Dendritic cell treated with granulocyte-macrophage colony-stimulating factor and Interleukin-4, amounts not matched to agents 40 ng/mL and 50 ng/mL, for 4 days (primary cell): ENCODE measurements around the gene MRPL21.

Experiments
- H3K27ac Mint-ChIP-seq: one replicate; pipeline ENCODE4 v1.8.0; 2022; ENCODE audit warnings: mild to moderate bottlenecking, mixed read lengths
- H3K27me3 Mint-ChIP-seq: one replicate; pipeline ENCODE4 v1.8.0; 2022; ENCODE audit warnings: mild to moderate bottlenecking, mixed read lengths
- H3K36me3 Mint-ChIP-seq: one replicate; pipeline ENCODE4 v1.8.0; 2022; ENCODE audit warnings: low read depth, mixed read lengths
- H3K4me1 Mint-ChIP-seq: one replicate; pipeline ENCODE4 v1.8.0; 2022; ENCODE audit warnings: low read depth, mixed read lengths
- H3K4me3 Mint-ChIP-seq: one replicate; pipeline ENCODE4 v1.8.0; 2022; ENCODE audit warnings: mild to moderate bottlenecking, moderate library complexity, mixed read lengths
- H3K9me3 Mint-ChIP-seq: one replicate; pipeline ENCODE4 v1.8.0; 2022; ENCODE audit warnings: mixed read lengths
- intact Hi-C: fragments of 100-400 bp; cut with micrococcal nuclease; formaldehyde crosslinking; loops from one replicate; pipeline ENCODE4 v1.15.0; 2022

Gene MRPL21

DNA sequence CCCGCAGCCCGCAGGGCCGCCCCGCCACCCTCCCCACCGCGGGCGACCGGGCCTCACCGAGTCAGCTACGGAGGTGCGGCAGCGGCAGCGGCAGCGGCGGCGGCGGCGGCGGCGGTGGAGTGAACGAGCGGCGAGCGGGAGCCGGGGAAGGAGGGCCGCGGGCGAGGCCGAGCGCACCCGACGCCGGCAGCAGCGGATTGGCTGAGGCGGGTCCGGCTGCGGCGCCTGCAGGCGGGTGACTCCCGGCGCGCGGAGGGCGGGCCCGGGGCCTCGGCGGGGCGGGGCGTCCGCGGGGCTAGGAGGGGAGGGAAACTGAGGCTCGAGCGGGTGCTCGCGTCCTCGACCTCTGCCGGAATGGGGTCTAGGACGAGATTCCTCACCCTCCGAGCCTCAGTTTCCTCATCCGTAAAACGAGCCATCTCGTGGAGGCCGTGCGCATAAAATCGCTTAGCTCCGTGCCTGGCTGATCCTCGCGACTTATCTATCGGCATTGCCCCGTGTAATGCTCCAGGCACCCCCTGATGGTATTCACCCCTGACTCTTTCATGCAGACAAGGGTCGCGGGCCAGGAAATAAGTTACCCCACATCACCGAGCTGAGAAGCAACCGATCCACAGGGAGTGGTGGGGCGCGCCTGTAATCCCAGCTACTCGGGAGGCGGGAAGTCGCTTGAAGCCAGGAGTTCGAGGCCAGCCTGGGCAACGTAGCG lies 61.8 kb downstream of the MRPL21 start, which contains the start of gene CPT1A:
CPT1A (minus strand) TSS at position 199 of the 709 bp plus-strand sequence. CDS start 26,442 bp downstream, outside the sequence.
- intact Hi-C loops: no loop called here
- Mint-ChIP-seq H3K36me3 (no peaks in the 10 kb centered on the region), H3K4me3 (peak within 1 kb of the TSS; percentile 79)

More for the DNA sequence above, 61.8 kb downstream of the MRPL21 start, which contains the start of gene CPT1A:
- peak within 1 kb of the TSS; percentile 84 for H3K27ac Mint-ChIP-seq
- H3K27me3 Mint-ChIP-seq: peaks cover 11% of the 10 kb centered on the region
- peaks cover 43% of the 10 kb centered on the region for H3K4me1 Mint-ChIP-seq
- no peaks in the 10 kb centered on the region for H3K9me3 Mint-ChIP-seq
